ENCODE measurements around the gene TDRD5.
A peak's percentile ranks its signal among the peaks of the same experiment; 100 is the strongest.
"Not testable (repeated sequence)": the region's sequence is repeated elsewhere in the genome, so short reads cannot be mapped to it uniquely, and the experiment has no call there.

Gene TDRD5

GRCh38 chr1:179590671-179591070 is 961 bp upstream of the TDRD5 start:
- no peak overlapping the region for H3K4me3 ChIP-seq
- no peak overlapping the region for H3K27ac ChIP-seq

- Histone ChIP-seq H3K27ac (no peak overlapping the region), H3K4me3 (peak overlapping the region in 5 of 7 experiments; percentile 6 to 41 (median 17))
Measured at GRCh38 chr1:179591253-179591591, 410 bp upstream of the TDRD5 start.

- H3K27ac ChIP-seq = no peak overlapping the region
Measured at GRCh38 chr1:179598631-179599030, 7.0 kb downstream of the TDRD5 start.

GRCh38 chr1:179599623-179600249 is 8.1 kb downstream of the TDRD5 start:
- H3K4me3 ChIP-seq = no peak overlapping the region

More at GRCh38 chr1:179598631-179599030, 7.0 kb downstream of the TDRD5 start:
- H3K4me3 ChIP-seq = no peak overlapping the region

GRCh38 chr1:179601093-179601492 is 9.5 kb downstream of the TDRD5 start:
- no peak overlapping the region for H3K4me3 ChIP-seq
- no peak overlapping the region for H3K27ac ChIP-seq

More at GRCh38 chr1:179599623-179600249, 8.1 kb downstream of the TDRD5 start:
- H3K27ac ChIP-seq = no peak overlapping the region

- Histone ChIP-seq H3K4me3 (no peak overlapping the region), H3K27ac (no peak overlapping the region)
Measured at GRCh38 chr1:179612361-179612760, 20.7 kb downstream of the TDRD5 start.

- H3K4me3 ChIP-seq = no peak overlapping the region
- no peak overlapping the region for H3K27ac ChIP-seq
Measured at GRCh38 chr1:179630719-179631118, 39.1 kb downstream of the TDRD5 start.

- no peak overlapping the region for H3K27ac ChIP-seq
- H3K4me3 ChIP-seq = no peak overlapping the region
Measured at GRCh38 chr1:179632868-179633267, 41.2 kb downstream of the TDRD5 start.

- Histone ChIP-seq H3K4me3 (no peak overlapping the region), H3K27ac (no peak overlapping the region)
Measured at GRCh38 chr1:179637211-179637860, 45.7 kb downstream of the TDRD5 start.

- no peak overlapping the region for H3K27ac ChIP-seq
- H3K4me3 ChIP-seq = no peak overlapping the region
Measured at GRCh38 chr1:179661018-179661417, 69.4 kb downstream of the TDRD5 start.

- no peak overlapping the region for H3K27ac ChIP-seq
- no peak overlapping the region for H3K4me3 ChIP-seq
Measured at GRCh38 chr1:179663810-179664209, 72.2 kb downstream of the TDRD5 start.

GRCh38 chr1:179677882-179678281 is 86.2 kb downstream of the TDRD5 start:
- Histone ChIP-seq H3K4me3 (no peak overlapping the region), H3K27ac (no peak overlapping the region)

GRCh38 chr1:179694530-179694929 is 102.9 kb downstream of the TDRD5 start:
- not testable (repeated sequence) for H3K4me3 ChIP-seq, H3K27ac ChIP-seq

- no peak overlapping the region for H3K4me3 ChIP-seq
- H3K27ac ChIP-seq = no peak overlapping the region
Measured at GRCh38 chr1:179702946-179703539, 111.4 kb downstream of the TDRD5 start.

- Histone ChIP-seq H3K4me3 (no peak overlapping the region), H3K27ac (no peak overlapping the region)
Measured at GRCh38 chr1:179706339-179706941, 114.8 kb downstream of the TDRD5 start.

GRCh38 chr1:179707406-179707805 is 115.8 kb downstream of the TDRD5 start:
- Histone ChIP-seq H3K4me3 (no peak overlapping the region), H3K27ac (no peak overlapping the region)

- H3K27ac ChIP-seq = no peak overlapping the region
- no peak overlapping the region for H3K4me3 ChIP-seq
Measured at GRCh38 chr1:179708434-179709195, 117.0 kb downstream of the TDRD5 start.

- no peak overlapping the region for H3K27ac ChIP-seq
Measured at GRCh38 chr1:179709841-179710329, 118.3 kb downstream of the TDRD5 start.

GRCh38 chr1:179714159-179714558 is 122.5 kb downstream of the TDRD5 start:
- H3K27ac ChIP-seq = no peak overlapping the region
- no peak overlapping the region for H3K4me3 ChIP-seq

More at GRCh38 chr1:179709841-179710329, 118.3 kb downstream of the TDRD5 start:
- H3K4me3 ChIP-seq = no peak overlapping the region

- Histone ChIP-seq H3K4me3 (no peak overlapping the region), H3K27ac (no peak overlapping the region)
Measured at GRCh38 chr1:179714623-179715022, 123.0 kb downstream of the TDRD5 start.
